Endothelial cell of umbilical vein (primary cell): ENCODE results near the gene PTGDR. TPM values are rescaled to one million over a fixed set of nuclear protein-coding genes. Genes with fewer than 3 reads are reported as not detected.

Experiments used
- BruUV-seq: library from RNA; stranded (reverse); fragments of 400-500 nt; replicated peaks from 2 replicates; lab custom pipeline; 2021; lab: Mats Ljungman, UMichigan
- CTCF ChIA-PET: fragments of 300-600, 350-600 bp; sonication (Branson Sonifier 250); formaldehyde crosslinking; loops from one replicate; lab custom pipeline; 2021; ENCODE audit warnings: antibody characterized with exemption, inconsistent platforms; lab: Charles Lee
- POLR2A ChIA-PET: fragments of 300-600, 350-600 bp; sonication (Branson Sonifier 250); formaldehyde crosslinking; loops from one replicate; lab custom pipeline; 2021; ENCODE audit warnings: antibody characterized with exemption, inconsistent platforms; lab: Charles Lee
- DNase-seq: peaks from one replicate; pipeline ENCODE4 v3.0.0-alpha.2; 2011; ENCODE audit warnings: low read depth, low spot score
- FAIRE-seq: peaks from 2 replicates; lab custom pipeline; 2011; peaks lifted over from hg19 to GRCh38; lab: Jason Lieb, UNC
- H2AFZ ChIP-seq: 2 replicates; pipeline ENCODE4 v1.6.0; 2012; ENCODE audit warnings: low read depth, low read length, control low read depth, inconsistent platforms
- H3K27ac ChIP-seq: 2 replicates; pipeline ENCODE4 v1.5.1; 2011; ENCODE audit warnings: low read depth, mild to moderate bottlenecking, control low read depth, low read length, moderate library complexity; ENCODE audit not compliant: insufficient read depth
- H3K27me3 ChIP-seq, 2 experiments: 2 replicates each; pipeline versions ENCODE4 v1.6.0 to v1.6.1; 2011; ENCODE audit warnings: low read length in 2 of 2, mixed read lengths in 1 of 2; ENCODE audit not compliant: control insufficient read depth in 2 of 2, insufficient read depth in 2 of 2
- H3K36me3 ChIP-seq, 2 experiments: 2 replicates in 1 of 2; 3 replicates in 1 of 2; pipeline ENCODE4 v1.5.1; 2011; ENCODE audit warnings: low read length in 2 of 2, mild to moderate bottlenecking in 1 of 2, moderate library complexity in 1 of 2; ENCODE audit not compliant: control insufficient read depth in 2 of 2, insufficient read depth in 2 of 2; ENCODE audit errors: extremely low read depth in 1 of 2
- H3K4me1 ChIP-seq: 3 replicates; pipeline ENCODE4 v1.5.1; 2011; ENCODE audit warnings: mild to moderate bottlenecking, low read length; ENCODE audit not compliant: control insufficient read depth, insufficient read depth; ENCODE audit errors: extremely low read depth
- H3K4me2 ChIP-seq: 2 replicates; pipeline ENCODE4 v1.6.1; 2011; ENCODE audit warnings: low read length, control low read depth, mixed read lengths; ENCODE audit not compliant: insufficient read depth
- H3K4me3 ChIP-seq, 3 experiments: fragments of 200-600 bp in 1 of 3; sonication (generic), shearing (Covaris generic) in 1 of 3; replicated peaks in 1 of 3; 2 replicates each; pipeline ENCODE4 v1.5.1; 2011 to 2016; ENCODE audit warnings: control low read depth in 3 of 3, low read length in 3 of 3, mild to moderate bottlenecking in 2 of 3, inconsistent platforms in 1 of 3, low read depth in 1 of 3, moderate library complexity in 1 of 3; ENCODE audit not compliant: insufficient read depth in 1 of 3
- H3K79me2 ChIP-seq: 2 replicates; pipeline ENCODE4 v1.6.0; 2012; ENCODE audit warnings: low read length, inconsistent platforms; ENCODE audit not compliant: control insufficient read depth, insufficient read depth
- H3K9ac ChIP-seq: replicated peaks from 2 replicates; pipeline ENCODE3; 2011; ENCODE audit warnings: low read length, control low read depth; ENCODE audit not compliant: insufficient read depth; ENCODE audit errors: extremely low read depth
- H3K9me1 ChIP-seq: replicated peaks from 3 replicates; pipeline ENCODE4 v1.6.0; 2011; ENCODE audit warnings: mild to moderate bottlenecking, low read length; ENCODE audit not compliant: control insufficient read depth, insufficient read depth; ENCODE audit errors: extremely low read depth
- H3K9me3 ChIP-seq: replicated peaks from 2 replicates; pipeline ENCODE4 v1.5.1; 2012; ENCODE audit warnings: low read length, inconsistent platforms; ENCODE audit not compliant: control insufficient read depth, insufficient read depth
- H4K20me1 ChIP-seq: replicated peaks from 2 replicates; pipeline ENCODE3; 2011; ENCODE audit warnings: mild to moderate bottlenecking, low read length; ENCODE audit not compliant: control insufficient read depth, insufficient read depth; ENCODE audit errors: extremely low read depth
- CTCF ChIP-seq, 2 donors: IDR thresholded peaks; 1 replicate in 1 of 2; 2 replicates in 1 of 2; pipeline ENCODE4 v1.5.1; 2011; ENCODE audit warnings: low read length in 2 of 2, mild to moderate bottlenecking in 2 of 2, moderate library complexity in 2 of 2, control low read depth in 1 of 2, inconsistent platforms in 1 of 2, low read depth in 1 of 2; ENCODE audit not compliant: insufficient read depth in 1 of 2; ENCODE audit errors: extremely low read depth in 1 of 2
- EZH2 ChIP-seq: IDR thresholded peaks from 2 replicates; pipeline ENCODE4 v1.6.1; 2012; ENCODE audit warnings: borderline replicate concordance, low read depth, mild to moderate bottlenecking, moderate library complexity, low read length, inconsistent platforms; ENCODE audit not compliant: severe bottlenecking
- FOS ChIP-seq: IDR thresholded peaks from 2 replicates; pipeline ENCODE4 v1.6.1; 2011; ENCODE audit warnings: mild to moderate bottlenecking, low read length, moderate library complexity, borderline replicate concordance; ENCODE audit not compliant: insufficient read depth
- GATA2 ChIP-seq: IDR thresholded peaks from 2 replicates; pipeline ENCODE4 v1.7.0; 2011; ENCODE audit warnings: low read depth, mild to moderate bottlenecking, moderate library complexity, mixed read lengths, low read length; ENCODE audit not compliant: insufficient read length, insufficient read depth
- JUN ChIP-seq: IDR thresholded peaks from 2 replicates; pipeline ENCODE4 v1.6.1; 2011; ENCODE audit warnings: borderline replicate concordance, low read depth; ENCODE audit not compliant: insufficient read length, insufficient read depth
- MYC ChIP-seq: IDR thresholded peaks from one replicate; pipeline ENCODE4 v1.6.1; 2011; ENCODE audit warnings: mild to moderate bottlenecking, low read depth, low read length
- POLR2A ChIP-seq: IDR thresholded peaks from 2 replicates; pipeline ENCODE4 v1.6.1; 2012; ENCODE audit warnings: low read depth, mild to moderate bottlenecking, control low read depth, low read length
- POLR2AphosphoS5 ChIP-seq: IDR thresholded peaks from 2 replicates; pipeline ENCODE4 v1.6.1; 2012; ENCODE audit warnings: low read depth, mild to moderate bottlenecking, control low read depth, low read length, moderate library complexity; ENCODE audit not compliant: insufficient read depth
- dilution Hi-C: fragments of 300-500 bp; cut with MboI; formaldehyde crosslinking; loops from one replicate; pipeline ENCODE4 v1.15.0; 2019; ENCODE audit warnings: low sequenced_read_pairs; ENCODE audit not compliant: extremely low pct_ligation_motif_present
- intact Hi-C: fragments of 100-400 bp; cut with micrococcal nuclease; formaldehyde crosslinking; loops from one replicate; pipeline ENCODE4 v1.10.0; 2022
- polyA plus RNA-seq, 4 experiments: library from polyadenylated mRNA; depleted of rRNA in 3 of 4; stranded (reverse) in 3 of 4; unstranded in 1 of 4; fragments of >200 nt; gene quantifications; 2 replicates each; pipeline versions ENCODE4 v1.2.1 to v1.2.3, GENCODE V29; 2011 to 2012; ENCODE audit warnings: missing spikeins in 1 of 4
- total RNA-seq: library from RNA; stranded (reverse); gene quantifications from 2 replicates; pipeline ENCODE4 v1.2.3, GENCODE V29; 2021
- TF ChIP-seq, protein P1 (sequence below): IDR thresholded peaks from 2 replicates; pipeline ENCODE4 v1.6.1; 2011; ENCODE audit not compliant: insufficient read depth, insufficient read length

The PTGDR gene
- total and polyA plus RNA-seq, 2 donors (not counting 3 experiments of a cell fraction or from before 2014, with no cell fraction given) = not detected

DNA sequence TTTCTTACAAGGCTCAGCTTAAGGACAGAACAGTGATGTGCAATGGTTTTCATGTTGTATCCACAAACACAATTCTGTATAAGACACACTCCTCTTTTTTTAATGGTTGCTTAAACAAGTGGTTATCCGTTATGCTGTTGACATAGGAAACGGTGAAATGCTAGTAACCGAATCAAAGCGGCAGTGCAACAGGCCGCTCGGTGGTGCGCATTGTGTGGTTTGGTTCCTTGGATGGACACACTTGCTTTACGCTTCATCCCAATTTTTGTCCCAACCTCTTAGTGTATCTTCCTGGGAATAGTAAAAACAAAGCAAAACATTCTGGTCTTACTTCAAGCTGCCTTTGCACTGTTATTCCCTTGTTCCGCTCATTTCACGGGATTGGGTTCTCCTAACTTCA, 46.0 kb downstream of the PTGDR start:
- FAIRE-seq = no peak
- no peaks in the 10 kb centered on the region for H4K20me1 ChIP-seq
- no peaks in the 10 kb centered on the region for H3K36me3 ChIP-seq
- TF ChIP-seq, protein P1, sequence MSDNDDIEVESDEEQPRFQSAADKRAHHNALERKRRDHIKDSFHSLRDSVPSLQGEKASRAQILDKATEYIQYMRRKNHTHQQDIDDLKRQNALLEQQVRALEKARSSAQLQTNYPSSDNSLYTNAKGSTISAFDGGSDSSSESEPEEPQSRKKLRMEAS = no peak
- TF ChIP-seq POLR2A (no peak), CTCF (IDR thresholded peaks at IDR 0.05; ENCODE audit: extremely low read depth in 1 of 2, insufficient read depth in 1 of 2, low read depth in 1 of 2, low read length in 2 of 2) (no peak), MYC (no peak), JUN (no peak), POLR2AphosphoS5 (no peak), FOS (no peak), EZH2 (no peak), GATA2 (no peak)
- H3K27ac ChIP-seq = no peak overlapping the region
- H3K27me3 ChIP-seq = peaks cover 55 to 62% of the 10 kb centered on the region in 2 experiments
- H3K4me2 ChIP-seq = peak overlapping the region; percentile 75
- no peaks in the 10 kb centered on the region for H3K9me3 ChIP-seq
- POLR2A ChIA-PET = no interaction called here
- peak overlapping the region; percentile 37 for H2AFZ ChIP-seq
- BruUV-seq = no TSS peak
- H3K4me1 ChIP-seq = peaks cover 11% of the 10 kb centered on the region
- no peaks in the 10 kb centered on the region for H3K9me1 ChIP-seq
- H3K79me2 ChIP-seq = no peaks in the 10 kb centered on the region
- dilution Hi-C loops (no loop called here), intact Hi-C loops (loop anchor here (5.0 kb wide), 1 partner anchor 394 kb away; the partner anchor contains the start of gene PSMC6)
- peak overlapping the region in 1 of 3 experiments; percentile 24 for H3K4me3 ChIP-seq
- CTCF ChIA-PET = no interaction called here
- no peak overlapping the region for H3K9ac ChIP-seq
- peak; percentile 3 for DNase-seq
